ENCODE measurements around the gene SLC22A23. TPM values are rescaled to one million over a fixed set of nuclear protein-coding genes. Genes with fewer than 3 reads are reported as not detected.

SLC22A23 gene, protein sequence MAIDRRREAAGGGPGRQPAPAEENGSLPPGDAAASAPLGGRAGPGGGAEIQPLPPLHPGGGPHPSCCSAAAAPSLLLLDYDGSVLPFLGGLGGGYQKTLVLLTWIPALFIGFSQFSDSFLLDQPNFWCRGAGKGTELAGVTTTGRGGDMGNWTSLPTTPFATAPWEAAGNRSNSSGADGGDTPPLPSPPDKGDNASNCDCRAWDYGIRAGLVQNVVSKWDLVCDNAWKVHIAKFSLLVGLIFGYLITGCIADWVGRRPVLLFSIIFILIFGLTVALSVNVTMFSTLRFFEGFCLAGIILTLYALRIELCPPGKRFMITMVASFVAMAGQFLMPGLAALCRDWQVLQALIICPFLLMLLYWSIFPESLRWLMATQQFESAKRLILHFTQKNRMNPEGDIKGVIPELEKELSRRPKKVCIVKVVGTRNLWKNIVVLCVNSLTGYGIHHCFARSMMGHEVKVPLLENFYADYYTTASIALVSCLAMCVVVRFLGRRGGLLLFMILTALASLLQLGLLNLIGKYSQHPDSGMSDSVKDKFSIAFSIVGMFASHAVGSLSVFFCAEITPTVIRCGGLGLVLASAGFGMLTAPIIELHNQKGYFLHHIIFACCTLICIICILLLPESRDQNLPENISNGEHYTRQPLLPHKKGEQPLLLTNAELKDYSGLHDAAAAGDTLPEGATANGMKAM
- 27.8 TPM for total RNA-seq
- long read RNA-seq, full-length matches to known transcripts = 5 of 125 reads
- long read RNA-seq, partial matches to known transcripts = 3 of 125 reads
- long read RNA-seq, other reads (novel, unspliced or antisense) = 117 of 125 reads

DNA sequence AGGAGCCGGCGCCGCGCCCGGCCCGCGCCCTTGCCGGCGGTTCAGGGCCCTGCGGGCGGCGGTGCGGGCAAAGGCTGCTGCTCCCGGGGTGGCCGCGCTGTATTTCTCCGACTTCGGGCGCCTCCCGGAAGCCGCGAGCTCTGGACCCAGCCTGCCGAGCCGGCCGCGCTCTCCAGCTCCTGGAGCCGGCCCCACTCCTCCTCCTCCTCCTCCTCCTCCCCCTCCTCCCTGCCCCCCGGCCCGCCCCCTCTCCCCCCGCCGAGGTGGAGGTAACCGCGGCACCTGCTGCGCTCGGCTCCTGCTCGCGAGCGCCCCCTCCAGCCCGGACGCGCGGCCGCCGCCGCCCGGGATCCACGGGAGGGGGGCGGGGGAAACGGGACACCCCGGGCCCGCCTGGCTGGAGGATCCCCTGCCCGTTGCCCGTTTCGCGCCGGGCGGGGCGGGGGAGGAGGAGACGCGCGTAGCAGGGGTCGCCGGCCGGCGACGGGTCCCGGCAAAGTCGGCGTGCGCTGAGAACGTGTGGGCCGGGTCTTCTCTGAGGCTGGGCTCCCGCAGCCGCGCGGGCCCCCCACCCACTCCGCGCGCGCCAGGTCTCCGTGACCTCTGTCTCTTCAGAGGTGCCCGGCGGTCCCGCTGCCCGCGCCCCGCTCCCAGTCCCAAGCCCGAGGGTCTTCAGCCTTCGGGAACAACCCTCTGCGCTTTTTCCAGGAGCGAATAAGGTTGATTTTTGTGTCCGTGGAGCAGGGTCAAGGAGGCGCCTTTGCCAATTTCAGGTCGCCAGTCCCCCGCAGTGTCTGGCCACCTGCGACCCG, at the start of gene SLC22A23:
TSS of gene SLC22A23 (minus strand) at position 153 of the 812 bp plus-strand sequence. CDS start 491 bp downstream, outside the sequence.
- Histone ChIP-seq H3K36me3 (no peaks in the 10 kb centered on the region), H3K4me3 (peak within 1 kb of the TSS; percentile 70), H3K27me3 (ENCODE audit: low read depth) (peaks cover 8% of the 10 kb centered on the region), H3K9me3 (no peaks in the 10 kb centered on the region), H3K27ac (peak within 1 kb of the TSS; percentile 63), H3K4me1 (peaks cover 39% of the 10 kb centered on the region)
- intact Hi-C loops (cut with DNase I) = no loop called here
- TF ChIP-seq CTCF (IDR thresholded peaks at IDR 0.05) = peak; percentile 59
- DNase-seq (peak; percentile 87), ATAC-seq (peak; percentile 91 to 95)

- Histone ChIP-seq H3K36me3 (no peaks in the 10 kb centered on the region), H3K27ac (no peak overlapping the region), H3K4me3 (no peak overlapping the region), H3K9me3 (no peaks in the 10 kb centered on the region), H3K27me3 (ENCODE audit: low read depth) (no peaks in the 10 kb centered on the region), H3K4me1 (no peaks in the 10 kb centered on the region)
- DNase-seq (no peak), ATAC-seq (no peak)
- intact Hi-C loops (cut with DNase I) = no loop called here
- TF ChIP-seq CTCF (IDR thresholded peaks at IDR 0.05) = no peak
These were observed 49.4 kb upstream of the SLC22A23 start for GRCh38 chr6:3506200-3506599.

DNA sequence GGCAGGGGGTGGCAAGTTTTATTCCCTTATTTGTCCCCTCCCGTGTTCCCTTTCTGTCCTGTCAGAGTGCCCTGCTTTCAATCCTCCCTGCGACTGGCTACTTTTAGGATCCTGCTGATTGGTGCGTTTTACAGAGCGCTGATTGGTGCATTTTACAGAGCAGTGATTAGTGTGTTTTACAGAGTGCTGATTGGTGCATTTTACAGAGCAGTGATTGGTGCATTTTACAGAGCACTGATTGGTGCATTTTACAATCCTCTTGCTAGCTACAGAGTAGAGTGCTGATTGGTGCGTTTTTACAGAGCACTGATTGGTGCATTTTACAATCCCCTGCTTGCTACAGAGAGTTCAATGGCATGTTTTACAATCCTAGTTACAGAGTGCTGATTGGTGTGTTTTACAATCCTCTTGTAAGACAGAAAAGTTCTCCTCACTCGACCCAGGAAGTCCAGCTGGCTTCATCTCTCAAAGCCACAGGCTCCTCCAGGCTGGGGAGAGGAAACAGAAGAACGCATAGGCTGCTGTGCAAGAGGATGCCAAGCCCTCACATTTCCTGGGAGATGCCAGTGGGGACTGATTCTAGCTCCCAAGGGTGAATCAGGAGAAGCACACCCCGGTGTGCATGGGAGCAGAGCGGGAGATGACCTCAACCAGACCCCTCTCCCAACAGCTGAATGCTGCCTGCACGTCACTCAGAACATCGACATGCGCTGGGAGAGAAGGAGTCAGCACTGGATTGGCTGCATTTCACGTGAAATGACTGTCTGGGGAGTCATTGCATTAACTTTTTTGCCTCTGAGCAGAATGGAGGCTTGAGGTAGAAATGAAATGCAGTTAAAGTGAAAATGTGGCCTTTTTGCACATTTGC, 48.3 kb upstream of the SLC22A23 start:
- ATAC-seq (no peak), DNase-seq (no peak)
- Histone ChIP-seq H3K4me1 (no peaks in the 10 kb centered on the region), H3K36me3 (no peaks in the 10 kb centered on the region), H3K27ac (no peak overlapping the region), H3K9me3 (no peaks in the 10 kb centered on the region), H3K27me3 (ENCODE audit: low read depth) (no peaks in the 10 kb centered on the region), H3K4me3 (no peak overlapping the region)
- no peak for TF ChIP-seq CTCF (IDR thresholded peaks at IDR 0.05)
- intact Hi-C loops (cut with DNase I) = no loop called here

DNA sequence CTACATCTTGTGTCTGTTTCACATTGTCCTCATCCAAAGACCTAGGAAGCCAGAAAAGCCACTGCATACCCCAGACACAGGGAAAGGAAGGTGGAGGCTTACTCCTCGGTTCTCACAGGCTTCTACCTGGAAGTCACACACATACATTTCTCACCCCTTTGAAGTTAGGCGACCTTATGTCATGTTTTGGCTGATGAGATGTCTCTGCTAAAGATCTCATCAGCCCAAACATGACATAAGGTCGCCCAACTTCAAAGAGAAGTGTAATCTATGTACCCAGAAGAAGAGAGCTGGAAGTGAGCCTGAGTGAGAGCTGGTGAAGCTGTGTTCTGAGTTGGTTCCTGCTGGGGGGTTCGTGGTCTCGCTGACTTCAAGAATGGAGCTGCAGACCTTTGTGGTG, 47.5 kb upstream of the SLC22A23 start:
- no peak for TF ChIP-seq CTCF (IDR thresholded peaks at IDR 0.05)
- intact Hi-C loops (cut with DNase I) = no loop called here
- DNase-seq = no peak
- Histone ChIP-seq H3K9me3 (no peaks in the 10 kb centered on the region), H3K4me3 (no peak overlapping the region), H3K36me3 (no peaks in the 10 kb centered on the region), H3K27me3 (ENCODE audit: low read depth) (no peaks in the 10 kb centered on the region), H3K4me1 (no peaks in the 10 kb centered on the region), H3K27ac (no peak overlapping the region)
- ATAC-seq = no peak
